GM19468 (cell line): ENCODE data around the gene IRF4.

ENCODE experiments used
- ATAC-seq: cut with Tn5 transposase; IDR thresholded peaks from one replicate; pipeline ENCODE4 v1.9.1; 2021; ENCODE audit warnings: mild to moderate bottlenecking, moderate library complexity, moderate number of reproducible peaks; ENCODE audit not compliant: unreplicated experiment; ENCODE audit errors: extremely low read depth

The IRF4 gene

GRCh38 chr6:379410-380181, 12.0 kb upstream of the IRF4 start:
- no peak for ATAC-seq

- ATAC-seq, result no peak
These were observed 11.0 kb upstream of the IRF4 start for GRCh38 chr6:380234-381218.

GRCh38 chr6:381742-382461, 9.7 kb upstream of the IRF4 start:
- no peak for ATAC-seq

- ATAC-seq, result no peak
These were observed 8.4 kb upstream of the IRF4 start for GRCh38 chr6:382883-383810.

GRCh38 chr6:383856-384255, 7.7 kb upstream of the IRF4 start:
- no peak for ATAC-seq

GRCh38 chr6:384898-385297, 6.7 kb upstream of the IRF4 start:
- ATAC-seq, result no peak

- no peak for ATAC-seq
These were observed 5.9 kb upstream of the IRF4 start for GRCh38 chr6:385614-386013.

- ATAC-seq, result no peak
These were observed 4.8 kb upstream of the IRF4 start for GRCh38 chr6:386688-387266.

GRCh38 chr6:387293-387741, 4.2 kb upstream of the IRF4 start:
- ATAC-seq, result no peak

- ATAC-seq, result no peak
These were observed 3.2 kb upstream of the IRF4 start for GRCh38 chr6:388202-388903.

- no peak for ATAC-seq
These were observed 2.4 kb upstream of the IRF4 start for GRCh38 chr6:389143-389542.

GRCh38 chr6:389622-390021, 1.9 kb upstream of the IRF4 start:
- ATAC-seq, result no peak

- ATAC-seq, result no peak
These were observed 516 bp upstream of the IRF4 start for GRCh38 chr6:390914-391558.

- ATAC-seq, result no peak
These were observed 1.2 kb downstream of the IRF4 start for GRCh38 chr6:392441-393390.

- no peak for ATAC-seq
These were observed 2.1 kb downstream of the IRF4 start for GRCh38 chr6:393391-394221.

GRCh38 chr6:394641-395289, 3.2 kb downstream of the IRF4 start:
- no peak for ATAC-seq
